GM03348 (cell line): ENCODE results near the gene IL11.

Experiments used
- DNase-seq: peaks from one replicate; pipeline ENCODE4 v3.0.0; 2012; ENCODE audit warnings: low spot score

The IL11 gene

DNA sequence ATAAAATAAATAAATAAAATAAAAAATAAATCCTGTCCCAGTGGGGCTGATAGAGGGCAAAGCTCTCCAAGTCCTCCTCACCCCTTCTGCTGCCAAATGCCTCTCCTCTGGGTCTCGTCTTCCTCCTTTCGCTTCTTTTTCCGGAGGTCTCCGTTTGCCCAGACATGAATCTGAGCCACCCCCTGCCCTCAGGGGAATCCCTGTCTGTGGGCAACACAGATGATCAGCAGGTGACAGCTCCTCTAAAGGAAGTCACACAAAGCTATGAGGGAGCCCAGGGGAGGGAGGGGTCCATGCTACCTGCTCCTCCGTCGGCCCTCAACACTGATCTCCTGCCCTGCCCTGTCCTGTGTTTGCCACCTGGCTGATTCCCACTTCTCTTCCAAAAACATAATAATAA, 45.6 kb downstream of the IL11 start:
- no peak for DNase-seq

DNA sequence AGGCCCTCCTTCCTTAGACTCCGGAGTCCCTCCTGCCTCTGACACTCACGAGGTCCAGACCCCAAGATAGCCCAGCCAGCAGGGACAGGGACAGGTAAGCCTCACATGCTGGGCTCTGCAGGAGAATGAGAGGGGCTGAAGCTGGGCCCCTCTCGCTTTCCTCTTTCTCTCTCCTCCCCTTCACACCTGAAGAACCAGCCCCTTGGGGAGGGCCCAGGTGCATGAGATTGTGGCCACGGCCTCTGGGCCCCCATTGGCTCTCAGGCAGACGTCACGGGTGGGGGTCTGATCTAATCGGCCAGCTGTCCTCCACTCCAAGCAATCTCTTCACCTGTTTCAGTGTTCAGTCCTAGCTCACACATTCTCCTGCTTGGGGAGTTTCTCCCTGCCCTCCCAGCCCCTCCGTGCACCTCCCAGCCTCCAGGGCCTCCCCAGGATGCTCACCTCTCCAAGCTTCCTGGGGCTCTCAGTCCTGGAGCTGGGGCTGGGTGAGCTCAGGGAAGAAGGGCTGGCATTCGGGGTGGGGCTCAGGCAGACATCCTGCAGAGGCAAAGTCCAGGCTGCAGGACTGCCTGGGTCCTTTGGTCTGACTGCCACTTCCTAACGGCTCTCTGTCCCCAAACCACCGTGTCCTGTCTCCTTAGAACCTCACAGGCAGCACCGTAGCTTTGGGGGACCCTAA, 47.9 kb downstream of the IL11 start:
- no peak for DNase-seq

DNA sequence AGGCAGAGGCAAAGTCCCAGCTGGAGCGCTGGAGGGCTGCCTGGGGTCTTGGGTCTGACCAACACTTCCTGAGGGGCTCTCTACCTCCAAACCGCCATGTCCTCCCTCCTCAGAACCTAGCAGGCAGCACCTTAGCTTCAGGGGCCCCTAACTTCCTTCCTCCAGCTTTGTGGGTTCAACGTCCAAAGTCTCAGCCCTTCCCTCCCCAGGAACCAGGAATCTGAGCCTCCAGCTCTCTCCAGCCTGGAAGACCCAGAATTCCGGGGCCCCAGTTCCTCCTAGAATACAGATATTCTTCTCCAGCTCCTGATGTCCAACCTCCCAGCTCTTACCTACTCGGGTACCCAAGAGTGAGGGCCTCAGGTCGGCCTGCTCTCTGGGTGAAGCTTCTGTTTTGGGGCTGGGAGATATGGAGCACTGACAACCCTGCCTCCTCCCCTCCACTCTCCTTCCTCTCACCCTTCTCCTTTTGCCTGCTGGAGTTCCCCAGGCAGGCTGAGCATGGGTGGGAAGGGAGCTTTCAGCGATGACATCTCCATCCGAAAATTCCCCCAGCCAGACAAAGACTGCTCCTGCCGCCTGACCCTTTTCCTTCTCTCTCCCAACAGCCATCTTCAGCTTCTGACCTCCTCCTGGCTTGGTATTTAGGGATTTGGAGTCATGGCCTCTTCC, 48.7 kb downstream of the IL11 start:
- no peak for DNase-seq

DNA sequence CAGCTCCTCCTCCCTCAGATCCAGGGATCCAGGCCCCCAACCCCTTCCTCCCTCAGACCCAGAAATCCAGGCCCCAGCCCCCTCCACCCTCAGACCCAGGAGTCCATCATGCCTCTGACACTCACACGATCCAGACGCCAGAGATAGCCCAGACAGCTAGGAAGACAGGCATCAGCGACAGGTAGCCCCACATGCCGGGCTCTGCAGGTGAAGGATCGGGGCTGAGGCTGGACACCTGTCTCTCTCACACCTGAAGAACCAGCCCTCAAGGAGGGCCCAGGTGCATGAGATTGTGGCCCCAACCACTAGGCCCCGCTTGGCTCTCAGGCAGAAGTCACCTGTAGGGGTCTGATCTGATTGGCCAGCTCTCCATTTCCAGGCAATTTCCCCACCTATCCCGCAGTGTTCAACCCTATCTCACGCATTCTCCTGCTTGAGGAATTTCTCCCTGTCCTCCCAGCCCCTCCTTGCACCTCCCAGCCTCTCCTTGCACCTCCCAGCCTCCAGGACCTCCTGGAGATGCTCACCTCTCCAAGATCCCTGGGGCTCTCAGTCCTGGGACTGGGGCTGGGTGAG, 49.3 kb downstream of the IL11 start:
- no peak for DNase-seq

DNA sequence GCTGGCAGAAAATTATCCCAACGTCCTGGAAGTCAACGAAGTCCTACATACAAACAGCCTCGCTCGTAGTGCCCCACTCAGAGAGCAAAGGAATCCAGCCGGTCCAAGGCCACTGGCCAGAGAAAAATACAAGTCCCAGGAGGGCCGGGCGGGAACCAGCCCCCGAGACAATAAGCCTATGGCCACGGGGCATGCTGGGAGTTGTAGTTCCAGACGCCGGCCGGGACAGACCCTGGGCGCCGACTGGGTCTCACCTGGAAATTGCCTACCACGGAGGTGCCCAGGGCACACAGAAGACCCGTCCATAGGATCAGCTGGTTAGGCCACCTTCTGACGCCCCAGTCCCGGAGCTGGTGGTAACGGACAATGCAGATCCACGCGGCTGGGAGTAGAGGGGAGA, 50.5 kb downstream of the IL11 start:
- DNase-seq = peak; percentile 67

DNA sequence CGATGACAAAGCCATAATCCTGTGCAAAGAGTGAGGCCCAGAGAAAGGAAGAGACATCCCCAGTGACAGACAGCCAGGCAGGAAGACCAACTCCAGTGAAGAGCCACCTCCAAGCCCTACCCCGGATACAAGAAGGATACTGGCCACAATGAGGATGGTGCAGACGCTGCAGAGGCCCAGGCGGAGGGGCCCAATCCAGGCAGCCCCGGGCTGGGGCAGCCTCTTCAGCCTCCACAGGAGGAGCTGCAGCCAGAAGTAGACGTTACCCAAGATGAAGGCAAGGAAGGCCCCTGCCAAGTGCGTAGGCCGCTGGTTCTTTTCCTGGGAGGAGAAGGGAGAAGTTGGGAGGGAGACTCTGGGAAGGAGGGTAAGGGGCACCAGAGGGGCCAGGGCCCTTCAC, 53.6 kb downstream of the IL11 start:
- DNase-seq = no peak

DNA sequence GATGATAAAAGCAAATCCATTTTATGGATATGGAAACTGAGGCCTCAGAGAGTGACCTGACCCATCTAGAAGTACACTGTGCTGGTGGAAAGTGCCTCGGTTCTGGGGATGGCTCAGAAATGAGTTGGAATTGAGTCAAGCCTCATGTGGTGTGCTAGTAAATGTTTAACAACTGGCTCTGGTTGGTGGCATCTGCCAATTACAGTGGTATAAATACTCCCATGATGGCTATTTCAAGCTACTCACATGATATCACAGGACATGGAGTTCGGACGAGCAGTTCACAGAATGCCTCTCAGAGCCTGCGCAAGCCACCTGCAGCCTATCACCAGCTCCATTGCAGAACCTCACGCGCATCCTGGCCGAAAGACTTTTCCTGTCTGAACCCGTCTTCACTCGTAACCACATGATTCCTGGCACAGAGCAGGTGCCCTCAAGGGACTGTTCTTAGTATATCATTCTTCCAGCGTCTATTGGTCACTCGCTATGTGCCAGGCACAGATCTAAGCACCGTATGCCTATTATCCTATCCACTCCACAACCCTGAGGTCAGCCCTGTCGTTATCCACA, 54.2 kb downstream of the IL11 start:
- no peak for DNase-seq

DNA sequence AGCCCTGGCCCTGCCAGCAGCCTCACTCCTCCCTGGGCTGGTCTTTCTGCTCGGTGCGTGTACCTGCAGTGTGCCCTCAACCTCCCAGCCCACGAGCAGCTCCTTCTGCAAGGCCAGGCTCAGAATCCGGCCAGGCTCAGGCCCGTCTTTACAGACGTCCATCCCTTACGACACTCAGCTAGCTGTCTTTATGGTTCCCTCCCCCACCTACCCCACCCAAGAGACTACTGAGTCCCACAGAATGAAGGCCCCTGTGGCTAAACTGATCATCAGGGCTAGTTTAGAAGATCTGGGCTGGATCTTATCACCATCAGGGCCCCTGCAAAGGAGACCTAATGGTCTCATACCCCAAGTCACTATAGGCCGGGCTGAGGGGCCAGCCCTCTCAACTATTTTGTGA, 55.9 kb downstream of the IL11 start:
- no peak for DNase-seq
